GM18498 (cell line): ENCODE data around the gene CAPN9.

Source experiments
- ATAC-seq: cut with Tn5 transposase; IDR thresholded peaks from one replicate; pipeline ENCODE4 v1.9.1; 2021; ENCODE audit warnings: mild to moderate bottlenecking, moderate library complexity; ENCODE audit not compliant: unreplicated experiment

The CAPN9 gene

DNA sequence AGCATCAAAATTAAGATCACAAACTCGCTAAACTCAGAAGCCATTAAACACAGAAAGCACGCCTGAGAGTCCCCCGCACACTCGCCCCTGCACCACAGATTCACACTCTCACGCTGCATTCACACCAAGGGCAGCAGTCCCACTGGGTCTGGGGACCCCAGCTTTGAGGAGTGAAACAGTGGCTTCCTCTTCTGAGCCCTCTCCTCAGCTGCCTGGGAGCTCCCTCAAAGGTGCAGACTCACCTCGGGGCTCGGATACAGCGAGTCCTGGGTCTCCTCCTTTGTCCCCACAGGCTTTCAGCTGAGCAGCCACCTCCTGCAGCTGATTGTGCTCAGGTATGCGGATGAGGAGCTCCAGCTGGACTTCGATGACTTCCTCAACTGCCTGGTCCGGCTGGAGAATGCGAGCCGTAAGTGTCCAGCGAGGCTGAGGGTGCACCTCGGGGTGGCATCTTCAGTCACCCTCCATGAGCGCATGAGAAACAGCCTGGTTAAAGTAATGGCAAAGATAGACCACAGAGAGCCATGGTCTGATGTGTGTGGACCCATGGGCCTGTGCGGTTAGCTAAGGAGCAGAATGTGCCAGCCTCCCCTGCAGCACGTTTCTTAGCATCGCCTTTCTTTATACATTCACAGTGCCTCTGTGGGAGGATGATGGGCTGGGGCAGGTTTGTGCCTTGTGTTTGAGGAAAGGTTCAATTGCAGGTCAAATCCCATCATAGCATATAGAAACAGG is 47.9 kb downstream of the CAPN9 start:
- ATAC-seq = no peak

DNA sequence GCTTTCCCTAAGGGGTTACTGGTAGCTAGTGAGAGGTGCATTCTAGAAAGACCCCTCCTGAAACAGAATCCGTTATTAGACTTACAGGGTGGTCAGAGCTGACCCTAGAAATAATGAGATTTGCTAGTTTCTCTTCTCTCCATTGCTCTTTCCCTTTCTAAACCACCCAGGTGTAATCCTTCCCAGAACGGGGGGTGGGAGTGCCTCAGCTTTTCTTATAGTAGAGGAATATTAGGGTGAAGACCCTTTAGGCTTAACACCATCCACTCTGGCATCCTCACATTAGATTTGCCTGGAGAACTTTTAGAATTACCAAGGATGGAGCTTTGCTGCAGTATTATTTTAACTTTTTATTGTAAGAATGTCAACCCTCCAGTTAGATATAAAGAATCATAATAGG is 49.4 kb downstream of the CAPN9 start:
- no peak for ATAC-seq

DNA sequence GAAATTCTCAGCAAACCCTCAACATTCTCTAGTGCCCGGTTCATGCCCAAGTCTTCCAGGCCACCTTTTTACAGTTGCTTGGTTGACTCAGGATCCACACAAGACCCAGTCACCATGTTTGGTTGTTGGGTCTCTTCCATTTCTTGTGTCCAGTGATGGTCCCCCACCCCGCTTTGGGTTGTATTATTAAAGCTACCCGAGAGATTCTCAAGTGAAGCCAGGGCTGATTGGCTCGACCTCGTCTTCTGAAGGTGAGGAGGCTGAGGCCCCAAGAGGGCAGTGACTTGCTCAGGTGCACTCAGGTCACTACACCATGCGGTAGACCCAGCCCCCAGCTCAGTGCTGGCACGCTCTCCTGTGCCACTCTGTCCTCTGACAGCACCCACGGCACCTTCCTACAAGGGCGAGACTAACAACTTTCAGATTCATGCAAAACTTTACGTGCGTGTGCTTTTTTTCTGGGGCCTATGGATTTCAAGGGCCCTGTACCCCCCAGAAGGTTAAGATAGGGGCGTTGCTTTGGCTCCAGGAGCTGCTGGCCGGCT is 50.3 kb downstream of the CAPN9 start:
- ATAC-seq = no peak

DNA sequence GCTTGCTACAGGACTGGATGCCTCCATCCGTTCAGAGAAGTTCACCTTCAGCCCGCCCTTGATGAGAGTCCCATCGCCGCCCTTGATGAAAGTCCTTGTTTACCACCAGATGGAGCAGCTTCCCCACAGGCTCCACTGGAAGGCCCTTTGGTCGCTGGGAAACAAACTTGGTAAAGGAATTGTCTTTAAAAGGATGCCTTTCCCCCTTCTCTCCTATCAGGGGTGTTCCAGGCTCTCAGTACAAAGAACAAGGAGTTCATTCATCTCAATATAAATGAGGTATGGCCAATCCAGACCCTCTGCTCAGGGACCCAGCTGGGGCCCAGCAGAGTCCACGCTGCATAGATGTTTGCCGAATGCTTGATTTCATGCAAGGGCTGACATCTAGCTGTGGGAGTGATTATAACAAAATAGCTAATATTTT is 50.8 kb downstream of the CAPN9 start:
- no peak for ATAC-seq

DNA sequence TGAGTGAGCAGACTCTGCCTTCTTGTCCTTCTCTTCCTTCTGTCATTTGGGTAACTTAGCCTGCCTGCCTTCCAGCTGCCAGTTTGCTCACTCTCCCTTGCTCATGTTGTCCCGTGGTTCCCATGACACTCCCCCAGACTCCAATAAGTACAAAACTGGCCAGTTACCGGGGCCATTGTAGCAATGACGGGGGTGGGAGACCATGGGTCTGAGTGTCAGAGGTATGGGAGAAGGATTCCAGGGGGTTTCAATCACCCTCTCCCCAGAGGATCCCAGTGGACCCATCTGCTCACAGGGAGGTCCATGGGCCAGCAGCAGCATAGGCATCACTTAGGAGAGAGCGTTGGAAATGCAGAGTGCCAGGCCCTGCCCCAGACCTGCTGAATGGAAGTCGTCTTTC is 51.3 kb downstream of the CAPN9 start:
- no peak for ATAC-seq

DNA sequence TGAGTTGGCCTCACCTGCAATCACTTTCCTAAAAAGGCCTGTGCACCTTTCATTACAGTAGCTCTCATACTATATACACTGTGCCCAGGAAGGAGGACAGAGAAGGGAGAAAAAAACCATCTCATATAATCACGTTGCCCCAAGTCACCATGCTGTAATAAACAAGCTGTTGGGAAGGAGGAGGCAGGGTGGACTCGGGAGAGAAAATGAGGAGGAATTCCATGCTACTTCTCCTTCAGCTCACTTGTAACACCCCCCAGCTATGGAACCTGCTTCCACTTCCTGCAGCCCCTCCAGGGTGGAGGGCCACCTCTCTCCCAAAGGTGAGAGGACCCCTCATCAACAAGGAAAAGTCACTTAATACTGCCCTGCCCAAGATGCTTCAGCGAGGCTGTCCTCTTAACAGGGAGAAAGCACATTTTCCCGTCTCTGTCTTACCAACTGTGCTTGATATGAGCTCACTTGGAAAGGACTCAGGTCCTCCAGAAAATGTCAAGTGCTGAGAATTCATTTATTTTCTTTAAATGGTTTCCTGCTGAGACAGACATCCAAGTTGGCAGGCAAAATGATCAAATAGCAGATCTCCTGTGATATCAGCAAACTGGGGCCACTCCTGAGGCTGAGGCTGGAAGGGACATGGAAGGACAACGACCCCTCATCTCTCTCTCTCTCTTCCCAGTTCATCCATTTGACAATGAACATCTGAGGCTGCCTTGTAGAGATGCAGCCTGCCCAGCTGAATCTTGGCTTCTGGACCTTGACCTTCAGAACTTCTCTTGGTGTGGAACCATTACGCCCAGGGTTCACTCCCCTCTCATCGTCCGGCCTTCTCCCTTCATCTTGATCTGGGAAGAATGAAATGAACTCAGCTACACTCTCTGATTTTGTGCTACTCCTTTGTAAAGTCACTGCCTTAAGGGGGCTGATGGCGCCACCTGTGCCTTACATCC is 54.0 kb downstream of the CAPN9 start:
- no peak for ATAC-seq

DNA sequence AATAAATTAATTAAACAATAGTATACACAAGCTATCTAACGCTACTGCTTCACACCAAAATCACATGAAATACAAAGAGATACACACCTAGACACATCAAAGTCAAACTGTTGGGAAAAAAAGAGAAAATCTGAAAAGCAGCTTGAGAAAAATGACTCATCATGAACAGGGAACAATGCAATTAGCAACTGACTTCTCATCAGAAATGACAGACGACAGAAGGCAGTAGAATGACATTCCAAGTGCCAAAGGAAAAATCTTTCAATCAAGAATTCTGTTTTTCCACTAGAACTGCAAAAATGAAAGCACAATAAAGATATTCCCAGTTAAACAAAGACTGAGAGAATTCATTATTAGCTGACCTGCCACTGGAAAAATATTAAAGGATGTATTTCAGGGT is 57.2 kb downstream of the CAPN9 start:
- ATAC-seq = no peak

DNA sequence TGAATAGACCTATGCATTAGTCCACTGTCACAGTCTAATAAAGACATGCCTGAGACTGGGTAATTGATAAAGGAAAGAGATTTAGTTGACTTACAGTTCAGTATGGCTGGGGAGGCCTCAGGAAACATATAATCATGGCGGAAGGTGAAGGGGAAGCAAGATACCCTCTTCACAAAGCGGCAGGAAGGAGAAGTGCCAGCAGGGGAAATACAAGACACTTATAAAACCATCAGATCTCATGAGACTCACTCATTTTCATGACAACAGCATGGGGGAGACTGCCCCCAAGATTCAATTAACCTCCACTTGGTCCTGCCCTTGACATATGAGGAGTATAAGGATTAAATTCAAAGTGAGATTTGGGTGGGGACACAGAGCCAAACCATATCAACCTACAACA is 59.4 kb downstream of the CAPN9 start:
- ATAC-seq = no peak

DNA sequence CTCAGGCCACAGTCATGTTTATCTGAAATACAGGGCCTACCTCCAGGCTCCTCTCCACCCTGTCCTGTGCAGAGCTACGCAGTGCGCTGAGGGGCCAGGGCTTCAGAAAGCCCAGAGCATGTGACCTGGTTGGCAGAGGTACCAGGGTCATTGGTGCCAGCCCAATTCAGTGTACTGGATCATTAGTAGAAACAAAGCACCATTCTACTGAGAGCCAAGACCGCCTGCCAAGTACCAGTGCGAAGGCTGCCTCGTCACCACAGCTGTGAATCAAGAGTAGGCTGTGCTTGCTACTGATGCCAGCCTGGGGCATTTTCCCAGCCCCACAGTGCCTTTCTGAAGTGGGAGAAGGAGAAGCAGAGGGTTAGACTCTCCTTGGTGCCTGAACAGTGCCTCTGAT is 59.8 kb downstream of the CAPN9 start:
- no peak for ATAC-seq

DNA sequence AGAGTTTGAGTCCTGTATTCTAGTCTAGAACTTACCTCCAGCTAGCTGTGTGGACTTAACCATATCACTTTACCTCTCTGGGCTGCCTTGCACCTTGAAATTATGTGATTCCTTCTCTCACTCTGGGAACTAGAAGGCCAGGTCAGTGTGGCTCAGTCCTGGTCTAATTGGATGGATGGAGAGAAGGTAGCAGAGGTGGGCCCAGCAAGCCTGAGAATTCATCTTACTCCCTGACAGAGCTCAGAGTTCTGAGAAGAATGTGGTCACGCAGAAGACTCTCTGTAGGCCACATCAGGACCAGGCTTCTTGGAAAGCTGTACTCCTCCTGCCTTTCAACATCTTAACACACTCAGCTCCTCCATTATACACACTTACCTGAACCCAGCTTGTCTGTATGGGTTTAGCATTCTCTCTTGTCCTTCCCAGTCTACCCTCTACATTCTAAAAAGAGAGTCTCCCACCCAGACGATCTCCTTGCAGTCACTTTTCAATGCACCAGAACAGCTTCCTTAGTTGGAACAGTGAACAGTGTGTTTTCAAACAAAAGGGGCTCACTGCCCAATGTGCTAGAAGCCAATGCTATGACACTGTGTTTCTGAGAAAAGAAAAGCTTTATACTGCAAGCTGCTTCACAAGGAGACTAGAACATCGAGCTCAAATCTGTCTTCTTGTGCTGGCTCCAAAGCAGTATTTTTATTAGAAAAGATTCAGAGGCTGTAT is 60.5 kb downstream of the CAPN9 start:
- no peak for ATAC-seq

DNA sequence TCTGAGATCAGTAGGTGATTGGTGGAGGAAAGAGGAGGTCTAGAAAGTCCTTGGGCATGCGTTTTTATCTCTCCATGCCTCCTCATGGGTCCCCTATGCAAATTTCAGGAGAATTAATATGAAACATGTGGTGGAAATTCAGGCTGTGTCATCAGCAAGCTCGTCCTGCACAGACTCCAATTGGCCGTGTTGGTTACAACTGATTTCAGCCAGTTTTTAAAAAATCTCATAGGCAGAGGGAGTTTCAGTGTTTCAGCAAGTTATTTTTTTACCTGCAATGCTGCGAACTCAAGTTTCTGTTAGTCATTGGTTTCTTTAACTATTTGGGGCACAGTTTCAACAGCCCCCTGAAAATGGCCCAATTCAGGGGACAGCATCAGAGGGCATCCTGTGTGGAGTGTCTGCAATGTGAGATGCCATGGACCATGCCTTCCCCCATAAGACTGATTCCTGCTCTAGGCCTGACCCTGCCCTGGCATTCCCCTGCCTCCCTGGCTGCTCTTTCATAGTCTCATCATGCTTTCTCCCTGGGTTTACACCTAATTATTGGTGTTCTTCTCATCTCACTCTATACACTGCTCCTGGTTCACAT is 61.2 kb downstream of the CAPN9 start:
- ATAC-seq = no peak

DNA sequence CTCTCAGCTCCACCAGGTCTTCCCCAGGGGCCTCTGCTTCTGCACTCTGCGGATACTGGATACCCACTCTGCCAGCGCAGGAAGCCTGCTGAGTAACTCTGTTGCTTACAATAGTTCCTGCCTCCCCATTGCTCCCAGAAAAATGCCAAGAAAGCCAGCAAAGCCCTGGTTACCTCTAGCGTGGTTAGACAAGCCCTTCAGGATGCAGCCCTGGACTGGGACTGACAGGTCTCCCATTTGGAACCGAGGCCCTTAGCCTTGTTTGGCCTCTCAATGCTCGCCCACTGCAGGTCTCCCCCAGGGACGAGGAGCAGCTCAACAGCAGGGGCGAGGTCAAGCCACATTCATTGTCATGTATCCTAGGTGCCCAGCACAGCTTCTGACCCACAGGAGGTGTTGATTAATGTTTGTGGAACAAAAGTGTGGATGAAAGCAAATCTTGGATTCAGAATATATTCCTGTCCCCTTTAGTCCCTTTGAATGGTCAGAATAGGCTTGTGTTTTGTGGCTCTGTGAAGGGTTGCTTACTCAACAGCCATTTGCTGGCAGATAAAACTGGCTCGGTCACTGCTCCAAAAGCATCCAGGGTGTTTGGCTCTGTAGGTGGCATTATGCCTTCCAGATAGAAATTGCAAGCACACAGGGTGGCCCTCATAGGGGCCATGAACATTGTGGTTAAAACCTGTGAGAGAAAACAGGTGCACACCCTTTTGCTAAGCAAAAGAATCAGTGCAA is 62.2 kb downstream of the CAPN9 start:
- no peak for ATAC-seq

DNA sequence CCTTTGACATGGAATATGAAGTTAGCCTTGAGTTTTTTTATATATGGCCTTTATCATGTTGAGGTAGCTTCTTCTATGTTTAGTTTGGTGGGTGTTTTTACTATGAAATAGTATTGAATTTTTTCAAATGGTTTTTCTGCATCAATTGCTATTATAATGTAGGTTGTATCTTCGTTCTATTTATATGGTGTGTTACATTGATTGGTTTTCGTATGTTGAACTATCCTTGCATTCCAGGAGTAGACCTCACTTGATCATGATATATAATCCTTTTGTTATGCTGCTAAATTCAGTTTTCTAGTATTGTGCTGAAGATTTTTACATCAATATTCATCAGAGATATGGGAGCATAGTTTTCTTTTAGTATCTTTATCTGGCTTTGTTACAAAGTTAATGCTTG is 65.4 kb downstream of the CAPN9 start:
- ATAC-seq = no peak

DNA sequence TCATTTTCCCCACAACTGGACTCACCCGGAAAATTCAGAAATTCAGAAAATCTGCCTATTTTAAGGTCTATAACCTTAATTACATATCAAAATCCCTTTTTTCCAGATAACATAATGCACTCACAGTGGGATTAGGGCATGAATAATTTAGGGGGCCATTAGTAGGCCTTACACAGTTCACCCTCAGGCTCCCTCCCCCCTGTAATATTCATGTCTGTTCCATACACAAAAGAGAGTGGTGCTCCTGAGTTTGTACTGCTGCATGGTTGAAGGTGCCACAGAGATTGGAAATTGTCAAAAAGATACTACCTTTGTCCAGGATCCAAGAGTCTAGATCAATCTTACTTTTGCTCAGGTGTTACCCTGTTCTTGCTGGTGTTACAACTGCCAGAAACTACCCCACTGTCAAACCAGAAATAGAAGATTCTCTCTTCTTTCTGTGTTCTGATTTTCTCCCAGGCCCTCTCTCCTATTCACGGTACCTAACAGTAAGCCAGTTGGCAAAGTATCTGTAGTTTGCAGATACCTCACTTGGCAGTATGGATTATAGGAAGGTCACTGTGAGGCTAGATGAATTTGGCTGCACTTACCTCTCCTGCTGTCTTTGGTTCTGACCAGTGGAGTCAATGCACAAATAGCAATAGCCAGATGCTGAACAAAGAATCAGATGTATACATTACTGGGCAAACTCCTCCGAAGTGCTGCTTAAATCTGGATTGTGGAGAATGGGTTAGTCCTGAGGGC is 67.9 kb downstream of the CAPN9 start:
- no peak for ATAC-seq

DNA sequence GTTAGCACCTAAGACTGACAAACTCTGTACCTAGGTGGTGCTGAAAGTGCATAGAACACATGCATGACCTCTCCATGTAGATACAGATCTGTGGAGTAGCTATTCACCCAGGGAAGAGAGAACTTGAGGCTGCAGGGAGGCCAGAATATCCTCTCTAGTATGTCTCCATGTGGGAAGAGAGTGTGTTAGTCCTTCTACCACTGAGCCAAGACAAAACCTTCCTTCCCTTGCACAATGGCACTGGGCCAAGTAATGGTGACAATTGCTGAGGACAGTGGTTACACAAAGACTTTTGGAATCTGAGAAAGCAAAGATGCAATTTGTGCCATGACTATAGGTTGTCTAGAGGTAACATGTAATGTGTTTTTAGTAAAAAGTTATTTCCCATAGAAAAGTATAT is 68.8 kb downstream of the CAPN9 start:
- ATAC-seq = no peak

DNA sequence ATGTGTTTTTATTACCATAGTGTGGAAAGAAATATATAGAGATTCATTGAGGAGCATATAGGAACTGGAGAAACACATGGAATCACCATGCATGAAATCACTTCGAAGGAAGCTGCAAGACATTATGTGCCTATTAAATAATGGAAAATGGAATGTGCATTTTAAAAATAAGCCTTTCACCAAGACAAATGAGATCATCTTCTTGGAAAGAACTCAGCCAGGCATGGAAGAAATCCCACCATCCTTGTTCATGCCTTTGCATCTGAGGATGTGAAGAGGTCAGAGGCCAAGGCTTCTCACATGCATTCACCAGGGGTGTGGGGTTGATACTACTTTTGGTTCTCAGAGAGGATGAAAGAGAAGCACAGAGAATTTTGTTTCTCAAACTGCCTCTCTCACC is 71.2 kb downstream of the CAPN9 start:
- no peak for ATAC-seq

DNA sequence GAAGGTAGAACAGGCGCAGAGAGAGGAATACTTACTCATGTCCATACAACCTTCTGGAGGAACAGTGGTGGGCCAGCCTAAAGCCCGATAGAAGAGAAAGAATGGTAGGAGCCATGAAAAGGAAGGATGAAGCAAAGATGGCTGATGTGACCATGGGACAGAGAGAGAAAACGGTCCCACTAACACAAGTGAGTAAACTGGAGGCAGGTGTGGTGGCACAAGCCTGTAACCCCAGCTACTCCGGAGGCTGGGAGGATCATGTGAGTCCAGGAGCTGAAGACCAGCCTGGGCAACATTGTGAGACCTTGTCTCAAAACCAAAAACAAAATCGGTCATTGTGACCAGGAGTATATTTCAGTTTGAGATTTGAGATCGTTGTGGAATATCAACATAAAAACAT is 71.7 kb downstream of the CAPN9 start:
- ATAC-seq = no peak

DNA sequence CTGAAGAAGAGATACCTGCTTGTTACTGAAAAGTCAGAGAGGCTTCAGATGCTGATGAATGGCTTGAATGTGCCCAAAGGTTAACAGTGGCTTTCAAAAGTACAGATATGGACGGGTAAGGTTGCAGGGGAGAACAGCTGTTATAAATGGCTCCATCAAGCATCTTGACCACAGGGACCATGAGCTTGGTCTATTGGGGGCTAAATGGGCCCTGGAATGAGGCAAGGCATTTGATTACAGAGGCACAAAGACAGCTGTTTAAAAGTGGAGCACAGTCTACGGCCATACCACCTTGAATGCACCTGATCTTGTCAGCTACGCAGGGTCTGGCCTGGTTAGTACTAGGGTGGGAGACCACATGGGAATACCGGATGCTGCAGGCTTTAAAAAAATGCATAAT is 72.8 kb downstream of the CAPN9 start:
- ATAC-seq = no peak

DNA sequence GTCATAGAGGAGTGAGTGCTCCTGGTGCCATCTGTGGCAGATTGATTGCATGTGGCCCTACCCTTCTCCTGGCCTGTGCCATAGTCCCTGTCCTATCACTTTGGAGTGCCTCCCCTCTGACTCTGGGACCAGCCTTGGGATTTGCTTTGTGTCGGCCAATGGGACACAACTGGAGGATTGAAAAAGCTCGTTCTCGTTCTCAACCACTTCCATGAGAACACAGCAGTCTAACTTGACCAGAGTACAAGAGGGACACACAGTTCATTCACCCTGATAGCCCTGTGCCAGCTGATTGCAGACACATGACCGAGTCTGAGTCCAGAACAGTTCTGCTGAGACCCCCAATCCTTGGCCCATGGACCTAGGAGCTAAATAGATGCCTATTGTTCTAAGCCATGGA is 73.4 kb downstream of the CAPN9 start:
- ATAC-seq = no peak

DNA sequence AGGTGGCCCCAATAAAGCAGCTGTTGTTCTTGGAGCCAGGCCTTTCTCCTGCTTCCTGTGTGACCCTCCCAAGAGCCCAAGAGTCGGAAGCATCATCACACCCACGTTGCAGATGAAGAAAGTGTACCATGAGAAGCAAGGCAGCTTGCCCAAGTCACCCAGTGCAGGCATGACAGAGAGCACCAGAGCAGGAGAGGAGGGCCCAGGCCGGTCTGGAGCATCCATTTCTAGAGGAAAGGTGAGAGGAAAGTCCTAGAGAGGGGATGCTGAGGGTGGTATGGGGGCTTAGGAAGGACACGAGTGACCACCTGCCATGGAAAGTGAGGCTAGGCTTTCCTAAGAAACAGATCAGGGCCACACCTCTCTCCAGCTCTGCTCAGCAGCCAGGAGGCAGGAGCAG is 74.2 kb downstream of the CAPN9 start:
- no peak for ATAC-seq
